Trophoblast cell (in vitro differentiated cells and primary cell): Measurements from ENCODE around the gene CRTC1.

Experiments
- DNase-seq, 2 donors: peaks; one replicate each; pipeline ENCODE4 v3.0.0-alpha.2; 2016
- H2AFZ ChIP-seq: 2 replicates; pipeline ENCODE4 v1.6.1; 2013; ENCODE audit warnings: low read length, moderate library complexity, mild to moderate bottlenecking; ENCODE audit not compliant: insufficient read depth, poor library complexity
- H2AK5ac ChIP-seq: 2 replicates; pipeline ENCODE4 v1.6.1; 2013; ENCODE audit warnings: mild to moderate bottlenecking, low read length
- H2BK120ac ChIP-seq: 2 replicates; pipeline ENCODE4 v1.6.1; 2013; ENCODE audit warnings: low read length, mild to moderate bottlenecking, moderate library complexity; ENCODE audit not compliant: insufficient read depth, poor library complexity
- H2BK12ac ChIP-seq: 2 replicates; pipeline ENCODE4 v1.6.1; 2013; ENCODE audit warnings: mild to moderate bottlenecking, low read length, moderate library complexity
- H2BK5ac ChIP-seq: 2 replicates; pipeline ENCODE4 v1.6.1; 2013; ENCODE audit warnings: low read length, low read depth, moderate library complexity, mild to moderate bottlenecking; ENCODE audit not compliant: poor library complexity
- H3K14ac ChIP-seq: 2 replicates; pipeline ENCODE4 v1.6.1; 2013; ENCODE audit warnings: mild to moderate bottlenecking, low read length
- H3K18ac ChIP-seq: 2 replicates; pipeline ENCODE4 v1.6.1; 2013; ENCODE audit warnings: mild to moderate bottlenecking, low read length
- H3K23ac ChIP-seq: 2 replicates; pipeline ENCODE4 v1.6.1; 2013; ENCODE audit warnings: low read length
- H3K27ac ChIP-seq: 2 replicates; pipeline ENCODE4 v1.5.1; 2013; ENCODE audit warnings: low read depth, mild to moderate bottlenecking, inconsistent platforms, low read length, moderate library complexity
- H3K27me3 ChIP-seq: 2 replicates; pipeline ENCODE4 v1.6.1; 2013; ENCODE audit warnings: inconsistent platforms, mild to moderate bottlenecking, low read length, moderate library complexity; ENCODE audit not compliant: insufficient read depth
- H3K36me3 ChIP-seq, 2 experiments: 1 replicate in 1 of 2; 2 replicates in 1 of 2; pipeline ENCODE4 v1.6.1; 2013; ENCODE audit warnings: low read length in 2 of 2, mild to moderate bottlenecking in 2 of 2, moderate library complexity in 1 of 2; ENCODE audit not compliant: insufficient read depth in 2 of 2, control insufficient read depth in 1 of 2
- H3K4ac ChIP-seq: 2 replicates; pipeline ENCODE4 v1.6.1; 2013; ENCODE audit warnings: low read depth, mild to moderate bottlenecking, low read length, moderate library complexity
- H3K4me1 ChIP-seq, 2 experiments: 1 replicate in 1 of 2; 2 replicates in 1 of 2; pipeline ENCODE4 v1.6.1; 2013; ENCODE audit warnings: low read length in 2 of 2, mild to moderate bottlenecking in 2 of 2, moderate library complexity in 1 of 2; ENCODE audit not compliant: insufficient read depth in 2 of 2, control insufficient read depth in 1 of 2
- H3K4me2 ChIP-seq: 2 replicates; pipeline ENCODE4 v1.6.1; 2013; ENCODE audit warnings: inconsistent platforms, mild to moderate bottlenecking, low read length, moderate library complexity
- H3K4me3 ChIP-seq: 2 replicates; pipeline ENCODE4 v1.5.1; 2013; ENCODE audit warnings: mild to moderate bottlenecking, low read depth, low read length, inconsistent platforms
- H3K79me1 ChIP-seq: one replicate; pipeline ENCODE4 v1.6.1; 2013; ENCODE audit warnings: low read length
- H3K79me2 ChIP-seq: 2 replicates; pipeline ENCODE4 v1.6.1; 2013; ENCODE audit warnings: low read length, mild to moderate bottlenecking; ENCODE audit not compliant: control insufficient read depth, insufficient read depth, poor library complexity
- H3K9ac ChIP-seq: 2 replicates; pipeline ENCODE4 v1.6.1; 2013; ENCODE audit warnings: mild to moderate bottlenecking, low read length
- H3K9me3 ChIP-seq: 2 replicates; pipeline ENCODE4 v1.6.1; 2013; ENCODE audit warnings: low read depth, mild to moderate bottlenecking, control low read depth, inconsistent platforms, low read length; ENCODE audit not compliant: insufficient read depth
- H4K12ac ChIP-seq: 2 replicates; pipeline ENCODE4 v1.6.1; 2013; ENCODE audit warnings: low read depth, mild to moderate bottlenecking, low read length, moderate library complexity
- H4K8ac ChIP-seq: 2 replicates; pipeline ENCODE4 v1.6.1; 2013; ENCODE audit warnings: low read depth, mild to moderate bottlenecking, low read length, moderate library complexity
- H4K91ac ChIP-seq: one replicate; pipeline ENCODE4 v1.6.1; 2013; ENCODE audit warnings: low read depth, mild to moderate bottlenecking, low read length, moderate library complexity
- WGBS: extraction: QIAGEN DNeasy Blood & Tissue Kit; methylation state at CpG from one replicate; pipeline ENCODE4 v1.1.7; 2013; ENCODE audit warnings: missing lambda C conversion rate; ENCODE audit not compliant: insufficient read length, insufficient coverage; ENCODE audit errors: extremely low coverage; 5-methylcytosine and 5-hydroxymethylcytosine counted together

The CRTC1 gene

DNA sequence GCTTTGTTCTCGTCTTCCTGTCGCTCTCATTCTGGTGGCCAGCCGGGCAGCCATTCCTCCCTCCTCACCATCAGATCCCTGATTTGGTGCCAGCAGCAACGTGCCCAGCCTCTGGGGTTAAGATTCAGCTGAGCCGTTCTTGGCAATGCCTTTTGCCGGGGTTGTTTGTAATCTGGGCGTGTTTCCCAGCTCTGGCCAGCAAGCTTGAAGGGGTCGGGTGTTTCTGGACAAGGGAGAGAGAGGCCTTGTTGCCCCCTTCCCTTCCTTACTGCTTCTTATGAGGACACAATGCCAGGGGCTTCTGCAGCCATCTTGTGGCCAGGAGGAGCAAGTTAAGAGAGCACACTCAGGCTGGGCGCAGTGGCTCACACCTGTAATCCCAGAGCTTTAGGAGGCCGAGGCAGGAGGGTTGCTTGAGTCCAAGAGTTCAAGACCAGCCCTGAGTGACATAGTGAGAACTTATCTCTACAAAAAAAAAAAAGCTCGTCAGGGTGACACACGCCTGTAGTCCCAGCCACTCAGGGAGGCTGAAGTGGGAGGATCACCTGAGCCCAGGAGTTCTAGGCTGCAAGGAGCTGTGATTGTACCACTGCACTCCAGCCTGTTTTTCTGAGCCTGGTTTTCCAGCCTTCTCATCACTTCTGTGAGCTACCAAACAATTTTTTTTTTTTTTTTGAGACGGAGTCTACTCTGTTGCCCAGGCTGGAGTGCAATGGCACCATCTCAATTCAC lies 10.7 kb upstream of the CRTC1 start:
- Histone ChIP-seq H3K36me3 (peaks cover 12 to 15% of the 10 kb centered on the region in 2 experiments), H3K23ac (no peak overlapping the region), H4K8ac (no peak overlapping the region), H3K9ac (no peak overlapping the region), H2AFZ (no peak overlapping the region), H2BK5ac (no peak overlapping the region), H3K79me1 (no peaks in the 10 kb centered on the region), H3K79me2 (no peaks in the 10 kb centered on the region), H3K14ac (no peak overlapping the region), H3K27ac (no peak overlapping the region), H3K4ac (no peak overlapping the region), H3K27me3 (no peaks in the 10 kb centered on the region), H3K18ac (no peak overlapping the region), H3K9me3 (peaks cover 8% of the 10 kb centered on the region), H3K4me2 (no peak overlapping the region), H4K91ac (no peak overlapping the region), H2BK120ac (no peak overlapping the region), H2AK5ac (no peak overlapping the region), H4K12ac (no peak overlapping the region), H2BK12ac (no peak overlapping the region), H3K4me1 (peaks cover 2 to 4% of the 10 kb centered on the region in 2 experiments), H3K4me3 (no peak overlapping the region)
- no CpG with 5 or more reads among the region's 13 CpGs for WGBS
- DNase-seq: no peak

DNA sequence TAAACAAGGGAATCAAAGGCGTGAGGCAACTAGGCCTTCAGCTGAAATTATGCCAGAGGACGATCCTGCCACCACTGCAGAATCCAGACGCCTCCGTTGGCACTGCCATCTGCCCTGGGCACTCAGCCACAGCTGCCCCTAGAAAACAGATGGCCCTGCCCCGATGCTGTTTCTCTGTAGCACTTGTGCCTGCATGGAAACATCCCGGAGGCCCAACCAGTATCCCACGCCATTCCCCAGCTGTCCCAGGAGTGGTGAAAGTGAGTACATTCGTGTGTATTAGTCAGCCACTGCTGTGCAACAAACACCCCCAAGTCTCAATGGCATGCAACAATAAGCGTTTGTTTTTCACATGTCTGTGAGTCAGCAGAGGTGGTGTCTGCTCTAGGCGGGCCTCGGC lies 8.9 kb upstream of the CRTC1 start:
- no peak overlapping the region for H4K91ac ChIP-seq
- no peak overlapping the region for H3K4ac ChIP-seq
- H4K8ac ChIP-seq: no peak overlapping the region
- H2AK5ac ChIP-seq: no peak overlapping the region
- no peak overlapping the region for H2AFZ ChIP-seq
- peaks cover 0 to 2% of the 10 kb centered on the region in 2 experiments for H3K36me3 ChIP-seq
- H3K4me2 ChIP-seq: no peak overlapping the region
- H3K79me2 ChIP-seq: no peaks in the 10 kb centered on the region
- no peaks in the 10 kb centered on the region for H3K27me3 ChIP-seq
- H2BK12ac ChIP-seq: no peak overlapping the region
- H3K9ac ChIP-seq: no peak overlapping the region
- no peak overlapping the region for H3K18ac ChIP-seq
- H3K4me3 ChIP-seq: peak overlapping the region; percentile 3
- H3K14ac ChIP-seq: no peak overlapping the region
- H3K9me3 ChIP-seq: peaks cover 4% of the 10 kb centered on the region
- no peaks in the 10 kb centered on the region for H3K79me1 ChIP-seq
- H2BK120ac ChIP-seq: no peak overlapping the region
- no CpG with 5 or more reads among the region's 11 CpGs for WGBS
- no peak overlapping the region for H3K23ac ChIP-seq
- no peak overlapping the region for H3K27ac ChIP-seq
- no peak overlapping the region for H2BK5ac ChIP-seq
- peak; percentile 52 to 76 for DNase-seq
- H3K4me1 ChIP-seq: peaks cover 2 to 9% of the 10 kb centered on the region in 2 experiments
- H4K12ac ChIP-seq: no peak overlapping the region

DNA sequence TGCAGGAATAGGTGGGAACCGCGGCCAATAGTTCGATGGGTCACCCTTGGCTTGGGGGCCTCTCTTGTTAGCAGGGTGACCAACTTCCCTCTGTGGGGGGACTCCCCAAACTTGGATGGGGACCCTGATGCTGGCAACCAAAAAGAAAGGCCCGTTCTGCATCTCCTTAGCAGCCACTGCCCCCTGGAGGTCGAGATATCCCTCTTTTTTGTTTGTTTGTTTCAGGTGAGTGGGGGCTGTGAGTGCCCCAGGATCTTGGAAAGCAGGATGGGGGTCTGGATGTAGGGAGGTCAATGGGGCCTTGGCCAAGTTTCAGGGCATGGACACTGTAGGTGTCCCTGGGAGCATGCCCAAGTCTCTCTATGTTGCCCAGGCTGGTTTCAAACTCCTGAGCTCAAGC lies 7.7 kb upstream of the CRTC1 start:
- H3K4me3 ChIP-seq: no peak overlapping the region
- no CpG with 5 or more reads among the region's 5 CpGs for WGBS
- H3K79me2 ChIP-seq: no peaks in the 10 kb centered on the region
- no peaks in the 10 kb centered on the region for H3K79me1 ChIP-seq
- no peak overlapping the region for H3K18ac ChIP-seq
- no peak overlapping the region for H3K4ac ChIP-seq
- no peak overlapping the region for H3K4me2 ChIP-seq
- H2BK5ac ChIP-seq: no peak overlapping the region
- H2BK120ac ChIP-seq: no peak overlapping the region
- H2AFZ ChIP-seq: no peak overlapping the region
- H3K23ac ChIP-seq: no peak overlapping the region
- no peaks in the 10 kb centered on the region for H3K27me3 ChIP-seq
- no peak overlapping the region for H2BK12ac ChIP-seq
- no peak overlapping the region for H4K91ac ChIP-seq
- no peak overlapping the region for H4K12ac ChIP-seq
- H3K9ac ChIP-seq: no peak overlapping the region
- no peak overlapping the region for H4K8ac ChIP-seq
- peaks cover 2 to 9% of the 10 kb centered on the region in 2 experiments for H3K4me1 ChIP-seq
- H3K36me3 ChIP-seq: peaks cover 0 to 2% of the 10 kb centered on the region in 2 experiments
- no peak for DNase-seq
- H3K27ac ChIP-seq: no peak overlapping the region
- no peak overlapping the region for H2AK5ac ChIP-seq
- H3K9me3 ChIP-seq: peaks cover 4% of the 10 kb centered on the region
- no peak overlapping the region for H3K14ac ChIP-seq

DNA sequence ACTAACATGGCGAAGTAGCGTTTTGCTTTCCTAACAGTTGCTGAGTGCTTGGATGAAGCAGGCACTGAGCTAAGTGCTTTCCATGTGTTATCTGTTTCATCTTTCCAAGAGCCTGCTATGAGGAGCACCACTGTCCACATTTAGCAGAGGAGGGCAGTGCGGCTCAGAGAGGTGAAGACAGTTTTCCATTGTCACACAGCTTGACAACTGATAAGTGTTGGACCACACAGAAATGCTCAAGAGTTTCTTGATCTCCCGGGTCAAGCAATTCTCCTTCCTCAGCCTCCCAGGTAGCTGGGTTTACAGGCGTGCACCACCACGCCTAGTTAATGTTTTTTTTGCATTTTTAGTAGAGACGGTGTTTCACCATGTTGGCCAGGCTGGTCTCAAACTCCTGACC lies 6.8 kb upstream of the CRTC1 start:
- no peak for DNase-seq
- Histone ChIP-seq H3K79me2 (no peaks in the 10 kb centered on the region), H4K12ac (no peak overlapping the region), H3K4me2 (no peak overlapping the region), H2AFZ (no peak overlapping the region), H3K18ac (no peak overlapping the region), H2BK5ac (no peak overlapping the region), H3K27ac (no peak overlapping the region), H3K4me3 (no peak overlapping the region), H3K14ac (no peak overlapping the region), H3K79me1 (no peaks in the 10 kb centered on the region), H2BK120ac (no peak overlapping the region), H3K4ac (no peak overlapping the region), H3K36me3 (peaks cover 0 to 1% of the 10 kb centered on the region in 2 experiments), H3K4me1 (peaks cover 2 to 9% of the 10 kb centered on the region in 2 experiments), H3K9me3 (peaks cover 4% of the 10 kb centered on the region), H2AK5ac (no peak overlapping the region), H3K27me3 (no peaks in the 10 kb centered on the region), H3K9ac (no peak overlapping the region), H3K23ac (no peak overlapping the region), H2BK12ac (no peak overlapping the region), H4K91ac (no peak overlapping the region), H4K8ac (no peak overlapping the region)
- WGBS: no CpG with 5 or more reads among the region's 7 CpGs
